Suprapubic skin (tissue), 4 donors: ENCODE measurements around the gene GLCE.

ENCODE experiments used
- CTCF ChIP-seq, 2 donors: fragments of 200-600 bp in 1 of 2; fragments of 450-650 bp in 1 of 2; sonication (generic) in 1 of 2; IDR thresholded peaks; one replicate each; pipeline ENCODE4 v1.5.1; 2016 to 2019; ENCODE audit warnings: antibody characterized with exemption in 2 of 2, mild to moderate bottlenecking in 1 of 2, moderate library complexity in 1 of 2
- POLR2A ChIP-seq, 2 donors: fragments of 450-650 bp; IDR thresholded peaks; one replicate each; pipeline ENCODE4 v1.6.1; 2017; ENCODE audit warnings: antibody characterized with exemption in 2 of 2, mild to moderate bottlenecking in 2 of 2, moderate library complexity in 2 of 2
- POLR2AphosphoS5 ChIP-seq, 3 donors: sonication (generic); formaldehyde crosslinking; IDR thresholded peaks; one replicate each; pipeline ENCODE4 v1.6.1; 2017; ENCODE audit warnings: antibody characterized with exemption in 3 of 3

GRCh38 chr15:69164807-69165636, 4.6 kb downstream of the GLCE start:
- no peak for TF ChIP-seq POLR2AphosphoS5 (IDR thresholded peaks at IDR 0.05)
- TF ChIP-seq CTCF (IDR thresholded peaks at IDR 0.05): no peak
- no peak for TF ChIP-seq POLR2A (IDR thresholded peaks at IDR 0.05)
